ENCODE results near the gene GARIN5A.
A peak's percentile ranks its signal among the peaks of the same experiment; 100 is the strongest.

The GARIN5A gene

GRCh38 chr19:50476224-50476906, at the start of gene GARIN5A, which contains the start of gene EMC10:
TSS of gene GARIN5A (minus strand) at chr19:50476848. CDS start at chr19:50476388, 460 bp downstream.
TSS of gene EMC10 (plus strand) at chr19:50476507. CDS start at chr19:50476545, 38 bp downstream.
- DNase-seq (ENCODE audit: low spot score) = peak; percentile 99
- FAIRE-seq = peak; percentile 61

DNA sequence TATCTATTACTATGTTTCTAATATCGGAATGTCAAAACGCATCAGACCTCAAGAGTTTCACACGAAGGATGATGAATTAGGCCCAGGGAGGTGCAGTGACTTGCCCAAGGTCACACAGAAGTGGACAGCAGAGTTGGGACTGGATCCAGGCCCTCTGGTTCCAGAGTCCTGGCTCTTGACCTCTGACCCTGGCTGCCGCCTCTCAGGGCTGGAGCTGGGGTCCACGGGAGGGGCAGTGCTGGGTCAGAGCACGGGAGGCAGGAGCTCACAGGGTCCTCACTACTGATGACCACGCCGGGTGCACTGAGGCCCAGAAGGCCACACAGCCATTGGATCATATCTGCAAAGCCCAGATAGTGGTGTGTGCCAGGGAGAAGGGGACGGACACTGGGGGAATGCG, 46.2 kb upstream of the GARIN5A start:
- DNase-seq (ENCODE audit: low spot score) (no peak), FAIRE-seq (no peak)

- DNase-seq (ENCODE audit: low spot score) (no peak), FAIRE-seq (no peak)
Measured at GRCh38 chr19:50520822-50521465, 44.3 kb upstream of the GARIN5A start.

DNA sequence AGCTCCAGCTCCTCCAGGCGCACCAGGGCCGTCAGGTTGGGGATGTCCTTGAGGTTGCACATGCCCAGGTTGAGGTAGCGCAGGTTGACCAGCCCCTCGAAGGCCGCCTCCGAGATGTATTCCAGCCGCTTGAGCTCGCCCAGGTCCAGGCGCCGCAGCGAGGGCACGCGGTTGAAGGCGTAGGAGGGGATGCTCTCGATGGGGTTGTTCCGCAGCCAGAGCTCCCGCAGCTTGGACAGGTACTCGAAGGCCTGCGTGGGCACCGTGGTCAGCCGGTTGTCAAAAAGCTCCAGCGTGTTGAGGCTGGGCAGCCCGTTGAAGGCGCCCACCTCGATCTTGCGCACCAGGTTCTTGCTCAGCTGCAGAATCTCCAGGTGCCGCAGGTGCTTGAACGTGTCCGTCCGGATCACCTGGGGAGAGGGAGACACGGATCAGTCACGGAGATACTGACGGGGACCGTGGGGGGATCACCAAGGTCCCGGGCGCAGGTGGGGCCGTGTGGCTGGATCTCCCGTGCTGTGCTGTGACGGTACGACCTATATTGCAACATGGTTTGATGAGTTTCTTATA, 42.4 kb upstream of the GARIN5A start:
- no peak for FAIRE-seq
- DNase-seq (ENCODE audit: low spot score) = no peak

GRCh38 chr19:50518091-50519005, 41.7 kb upstream of the GARIN5A start:
- FAIRE-seq = peak; percentile 50
- DNase-seq (ENCODE audit: low spot score) = no peak

- no peak for FAIRE-seq
- no peak for DNase-seq (ENCODE audit: low spot score)
Measured at GRCh38 chr19:50517704-50518075, 41.0 kb upstream of the GARIN5A start.

DNA sequence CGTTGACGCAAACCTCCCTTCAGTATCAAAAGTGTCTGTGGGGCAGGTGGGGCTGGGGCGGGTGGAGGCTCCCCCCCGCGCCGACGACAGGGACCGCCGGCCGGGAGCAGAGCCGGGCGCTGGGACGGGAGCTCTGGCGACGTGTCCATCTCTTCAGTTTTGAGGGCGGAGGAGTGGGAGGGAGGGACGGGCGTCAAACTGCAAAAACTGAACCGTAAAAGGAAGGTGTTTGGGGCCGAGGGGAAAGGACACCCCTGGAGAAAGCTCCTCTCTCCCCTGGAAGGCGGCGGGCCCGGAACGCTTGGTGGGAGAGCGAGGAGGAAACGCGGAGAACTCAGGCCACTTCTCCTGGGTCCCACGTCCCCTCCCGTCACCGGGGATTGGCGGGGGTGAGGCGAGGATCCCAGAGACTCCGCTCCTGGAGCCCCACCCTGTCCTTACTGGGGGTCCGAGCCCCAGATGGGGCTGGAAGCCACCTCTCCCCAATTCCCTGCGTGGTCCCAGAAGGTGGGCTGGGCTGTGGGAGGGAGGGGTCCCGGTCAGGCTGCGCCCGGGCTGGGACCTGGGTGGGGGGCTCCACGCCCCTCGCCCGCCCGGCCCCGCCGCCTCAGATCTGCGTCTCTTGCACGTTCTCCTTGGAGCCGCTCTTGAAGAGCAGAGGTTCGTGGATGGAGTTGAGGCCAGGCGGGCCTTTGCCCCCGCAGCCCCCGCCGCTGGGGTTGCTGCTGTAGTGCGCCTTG, 40.5 kb upstream of the GARIN5A start:
- no peak for DNase-seq (ENCODE audit: low spot score)
- FAIRE-seq = no peak

- no peak for DNase-seq (ENCODE audit: low spot score)
Measured at GRCh38 chr19:50516456-50516855, 39.8 kb upstream of the GARIN5A start.

DNA sequence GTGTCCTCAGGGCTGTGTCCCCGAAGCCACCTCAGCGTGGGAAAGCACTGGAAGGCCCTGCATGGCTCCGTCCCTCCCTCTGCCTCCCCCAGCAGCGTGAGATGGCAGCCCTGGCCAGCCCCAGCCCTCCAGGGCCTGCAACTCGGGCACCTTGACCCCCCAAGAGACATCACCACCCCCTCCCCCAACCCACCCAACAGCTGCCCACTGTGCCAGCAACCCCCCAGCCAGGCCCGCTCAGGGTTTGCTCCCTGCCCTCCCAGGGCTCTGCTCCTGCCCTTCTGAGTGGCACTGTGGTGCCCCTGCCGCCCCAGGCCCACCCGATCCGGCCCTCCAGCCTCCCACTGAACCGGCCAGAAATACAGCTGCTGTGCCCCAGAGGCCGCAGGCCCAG, 38.5 kb upstream of the GARIN5A start:
- FAIRE-seq (no peak), DNase-seq (ENCODE audit: low spot score) (no peak)

More at GRCh38 chr19:50516456-50516855, 39.8 kb upstream of the GARIN5A start:
- FAIRE-seq = no peak

GRCh38 chr19:50514346-50515167, 37.9 kb upstream of the GARIN5A start:
- DNase-seq (ENCODE audit: low spot score) = no peak

GRCh38 chr19:50513746-50514345, 37.2 kb upstream of the GARIN5A start, which contains the start of gene ASPDH:
TSS of gene ASPDH (minus strand) at chr19:50513913. CDS start at chr19:50513823, 90 bp downstream.
- FAIRE-seq (no peak), DNase-seq (ENCODE audit: low spot score) (no peak)

More at GRCh38 chr19:50514346-50515167, 37.9 kb upstream of the GARIN5A start:
- peak; percentile 13 for FAIRE-seq

- no peak for FAIRE-seq
- DNase-seq (ENCODE audit: low spot score) = no peak
Measured at GRCh38 chr19:50512999-50513745, 36.5 kb upstream of the GARIN5A start.

DNA sequence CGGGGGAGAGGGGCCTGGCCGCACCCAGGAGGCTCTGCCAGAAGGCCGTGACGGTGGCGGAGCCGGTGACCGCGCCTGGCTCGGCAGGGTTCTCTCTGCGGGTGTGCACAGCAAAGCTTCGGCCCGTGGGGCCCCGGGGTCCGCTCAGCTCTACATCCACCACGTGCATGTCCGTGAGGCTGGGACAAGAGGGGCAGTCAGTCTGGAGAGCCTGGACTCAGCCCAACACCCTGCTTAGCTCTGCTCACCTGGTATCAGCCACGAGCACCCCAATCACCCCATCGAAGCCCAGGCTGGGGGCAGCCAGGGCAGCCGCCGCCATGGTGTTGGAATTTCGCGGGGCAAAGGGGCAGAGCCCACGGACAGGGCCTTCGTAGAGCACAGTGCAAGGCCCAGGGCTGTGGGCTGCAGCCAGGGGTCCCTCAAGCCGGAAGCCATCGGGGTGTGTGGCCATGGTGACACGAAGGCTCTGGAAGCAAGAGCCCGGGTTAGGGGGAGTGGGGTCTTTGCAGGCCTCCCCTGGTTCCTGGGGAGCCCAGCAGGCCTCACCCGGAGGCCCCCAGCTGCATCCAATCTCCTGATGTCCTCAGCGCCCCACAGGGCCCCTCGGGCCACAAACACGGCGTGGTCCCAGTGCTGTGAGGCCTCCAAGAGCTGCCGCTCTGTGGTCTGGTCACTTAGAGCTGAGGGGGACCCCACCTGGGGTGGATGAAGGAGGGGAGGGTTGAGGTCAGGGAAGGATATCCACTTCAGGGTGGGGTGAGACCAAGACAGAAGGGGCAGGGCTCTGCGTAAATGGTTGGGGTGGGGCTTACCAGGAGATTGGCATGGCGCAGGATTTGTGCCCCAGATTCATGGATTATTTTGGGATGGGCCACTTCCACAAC, 35.7 kb upstream of the GARIN5A start:
- FAIRE-seq (no peak), DNase-seq (ENCODE audit: low spot score) (no peak)

DNA sequence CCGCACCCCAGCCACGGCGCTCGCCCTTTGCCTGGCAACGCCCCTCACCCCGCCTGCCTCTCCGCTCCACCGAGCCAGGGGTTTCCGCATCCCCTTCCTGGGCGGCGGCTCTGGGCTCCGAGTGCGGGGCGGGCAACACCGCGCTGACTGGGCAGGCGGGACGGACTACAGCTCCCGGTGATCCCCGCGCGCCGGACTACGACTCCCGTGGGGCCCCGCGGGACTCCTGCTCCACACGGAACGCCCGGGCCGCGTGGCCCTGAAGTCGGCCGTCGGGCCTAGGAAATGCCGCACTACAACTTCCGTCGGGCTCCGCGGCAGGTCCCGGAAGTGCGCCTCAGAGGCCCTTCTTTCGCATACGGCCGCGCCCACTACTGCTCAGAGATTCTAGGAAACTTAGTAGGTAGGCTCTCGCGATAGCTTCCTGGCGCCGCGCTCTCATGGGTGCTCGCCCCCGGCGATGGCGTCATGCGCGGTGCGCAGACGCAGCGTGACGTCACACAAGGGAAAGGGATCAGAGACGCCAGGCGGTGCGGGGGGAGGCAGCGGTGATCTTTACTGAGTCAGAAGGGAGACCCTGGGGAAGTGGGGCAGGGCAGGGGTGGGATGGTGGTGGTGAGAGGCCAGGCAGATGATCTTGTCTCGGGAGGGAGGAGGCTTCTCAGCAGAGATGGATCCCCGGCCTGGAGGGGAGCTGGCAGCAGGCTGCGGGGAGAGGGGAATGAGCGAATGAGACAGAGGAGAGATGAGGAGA, 34.6 kb upstream of the GARIN5A start, which contains the start of gene JOSD2:
Gene JOSD2 (minus strand): TSS at position 123 of the 754 bp plus-strand sequence. CDS start 760 bp downstream, outside the sequence.
- peak; percentile 98 for DNase-seq (ENCODE audit: low spot score)
- FAIRE-seq = peak; percentile 88

DNA sequence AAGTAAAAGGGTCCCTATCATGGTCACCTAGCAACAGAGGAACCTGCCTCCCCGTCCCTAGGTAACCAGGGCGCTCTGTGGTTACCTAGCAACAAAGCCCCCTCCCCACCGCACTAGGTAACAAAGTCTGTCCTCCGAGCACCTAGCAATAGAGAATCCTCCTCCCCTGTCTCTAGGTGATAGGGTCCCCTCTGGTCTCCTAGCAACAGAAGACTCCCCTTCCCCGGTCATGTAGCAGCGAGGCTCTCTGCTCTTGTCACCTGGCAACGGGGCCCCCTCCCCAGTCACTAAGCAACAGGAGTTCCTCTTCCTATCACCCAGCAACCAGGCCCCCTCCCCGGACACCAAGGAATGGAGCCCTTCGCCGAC, 34.0 kb upstream of the GARIN5A start:
- FAIRE-seq (no peak), DNase-seq (ENCODE audit: low spot score) (no peak)

- FAIRE-seq = no peak
- no peak for DNase-seq (ENCODE audit: low spot score)
Measured at GRCh38 chr19:50510121-50510670, 33.5 kb upstream of the GARIN5A start.

All from urothelium cell line (cell line).